Epithelial cell of proximal tubule (primary cell): Measurements from ENCODE around the gene ANKRD27. TPM values are rescaled to one million over a fixed set of nuclear protein-coding genes. Genes with fewer than 3 reads are reported as not detected.

ENCODE experiments used
- DNase-seq: peaks from one replicate; pipeline ENCODE4 v3.0.0-alpha.2; 2011; ENCODE audit warnings: low read depth
- H3K4me3 ChIP-seq: 2 replicates; pipeline ENCODE4 v1.5.1; 2011; ENCODE audit warnings: low read depth, mild to moderate bottlenecking, low read length
- total RNA-seq: library from RNA; depleted of rRNA; stranded (reverse); fragments of >200 nt; gene quantifications from 2 replicates; pipeline ENCODE4 v1.2.3, GENCODE V29; 2015
- TF ChIP-seq, protein P1 (sequence below): conservative IDR thresholded peaks from 2 replicates; pipeline ENCODE4 v1.5.1; 2012; ENCODE audit warnings: low read depth, mild to moderate bottlenecking, low read length

ANKRD27 gene
- total RNA-seq, 1 donor from 2014 or later = 18.2 TPM

- H3K4me3 ChIP-seq = no peak overlapping the region
- TF ChIP-seq, protein P1, sequence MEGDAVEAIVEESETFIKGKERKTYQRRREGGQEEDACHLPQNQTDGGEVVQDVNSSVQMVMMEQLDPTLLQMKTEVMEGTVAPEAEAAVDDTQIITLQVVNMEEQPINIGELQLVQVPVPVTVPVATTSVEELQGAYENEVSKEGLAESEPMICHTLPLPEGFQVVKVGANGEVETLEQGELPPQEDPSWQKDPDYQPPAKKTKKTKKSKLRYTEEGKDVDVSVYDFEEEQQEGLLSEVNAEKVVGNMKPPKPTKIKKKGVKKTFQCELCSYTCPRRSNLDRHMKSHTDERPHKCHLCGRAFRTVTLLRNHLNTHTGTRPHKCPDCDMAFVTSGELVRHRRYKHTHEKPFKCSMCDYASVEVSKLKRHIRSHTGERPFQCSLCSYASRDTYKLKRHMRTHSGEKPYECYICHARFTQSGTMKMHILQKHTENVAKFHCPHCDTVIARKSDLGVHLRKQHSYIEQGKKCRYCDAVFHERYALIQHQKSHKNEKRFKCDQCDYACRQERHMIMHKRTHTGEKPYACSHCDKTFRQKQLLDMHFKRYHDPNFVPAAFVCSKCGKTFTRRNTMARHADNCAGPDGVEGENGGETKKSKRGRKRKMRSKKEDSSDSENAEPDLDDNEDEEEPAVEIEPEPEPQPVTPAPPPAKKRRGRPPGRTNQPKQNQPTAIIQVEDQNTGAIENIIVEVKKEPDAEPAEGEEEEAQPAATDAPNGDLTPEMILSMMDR = no peak
Measured at GRCh38 chr19:32550666-32551065, 124.3 kb downstream of the ANKRD27 start.

More at GRCh38 chr19:32550666-32551065, 124.3 kb downstream of the ANKRD27 start:
- DNase-seq = no peak

Other genes with a start within 250 kb of the ANKRD27 start
- 298 and 315 TPM in 2 replicates for gene PDCD5, start 94.0 kb downstream of the ANKRD27 start, total RNA-seq
- gene RGS9BP, start 668 bp upstream of the ANKRD27 start, total RNA-seq = 0.12 TPM in 1 of 2 replicates, not detected in the other
- gene NUDT19, start 16.6 kb upstream of the ANKRD27 start, total RNA-seq = 7.7 and 14.4 TPM in 2 replicates
- gene TDRD12, start 44.6 kb upstream of the ANKRD27 start, total RNA-seq = 0.29 TPM in 1 of 2 replicates, not detected in the other
- 0.72 TPM in 1 of 2 replicates, not detected in the other for gene SLC7A9, start 194.6 kb upstream of the ANKRD27 start, total RNA-seq